DOHH2 (cell line): Measurements from ENCODE around the gene CADPS.

Experiments
- EZH2phosphoT487 ChIP-seq: fragments of 200-600 bp; sonication (generic); IDR thresholded peaks from 2 replicates; pipeline ENCODE4 v1.6.1; 2017; ENCODE audit warnings: borderline replicate concordance, mild to moderate bottlenecking, antibody characterized with exemption, low read length, moderate library complexity, mixed read lengths
- TF ChIP-seq, protein P1 (sequence below): fragments of 200-600 bp; sonication (generic); IDR thresholded peaks from one replicate; pipeline ENCODE4 v1.5.1; 2014; ENCODE audit warnings: antibody characterized with exemption, mild to moderate bottlenecking, low read depth, low read length; ENCODE audit not compliant: poor library complexity, severe bottlenecking

DNA sequence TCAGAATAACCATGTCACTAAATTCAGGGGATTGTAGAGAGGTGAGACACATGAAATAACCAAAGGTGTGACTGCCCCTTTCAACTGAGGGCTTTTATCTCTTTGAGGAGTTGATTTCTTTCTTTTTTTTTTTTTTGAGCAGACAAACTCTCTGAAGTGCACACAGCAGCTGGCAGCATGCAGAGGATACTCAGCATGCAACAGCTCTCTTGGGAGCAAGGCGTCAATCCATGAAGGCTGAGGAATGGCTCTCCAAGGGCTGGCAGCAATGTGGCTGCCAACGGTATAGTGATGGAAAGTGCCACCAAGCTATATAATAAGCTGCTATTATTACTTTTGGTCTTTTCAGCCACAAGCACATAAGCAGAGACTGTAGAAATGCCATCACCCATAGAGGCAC is 275.2 kb downstream of the CADPS start:
- TF ChIP-seq, protein P1, sequence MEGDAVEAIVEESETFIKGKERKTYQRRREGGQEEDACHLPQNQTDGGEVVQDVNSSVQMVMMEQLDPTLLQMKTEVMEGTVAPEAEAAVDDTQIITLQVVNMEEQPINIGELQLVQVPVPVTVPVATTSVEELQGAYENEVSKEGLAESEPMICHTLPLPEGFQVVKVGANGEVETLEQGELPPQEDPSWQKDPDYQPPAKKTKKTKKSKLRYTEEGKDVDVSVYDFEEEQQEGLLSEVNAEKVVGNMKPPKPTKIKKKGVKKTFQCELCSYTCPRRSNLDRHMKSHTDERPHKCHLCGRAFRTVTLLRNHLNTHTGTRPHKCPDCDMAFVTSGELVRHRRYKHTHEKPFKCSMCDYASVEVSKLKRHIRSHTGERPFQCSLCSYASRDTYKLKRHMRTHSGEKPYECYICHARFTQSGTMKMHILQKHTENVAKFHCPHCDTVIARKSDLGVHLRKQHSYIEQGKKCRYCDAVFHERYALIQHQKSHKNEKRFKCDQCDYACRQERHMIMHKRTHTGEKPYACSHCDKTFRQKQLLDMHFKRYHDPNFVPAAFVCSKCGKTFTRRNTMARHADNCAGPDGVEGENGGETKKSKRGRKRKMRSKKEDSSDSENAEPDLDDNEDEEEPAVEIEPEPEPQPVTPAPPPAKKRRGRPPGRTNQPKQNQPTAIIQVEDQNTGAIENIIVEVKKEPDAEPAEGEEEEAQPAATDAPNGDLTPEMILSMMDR, result no peak
- no peak for TF ChIP-seq EZH2phosphoT487
